ACC112 (cell line): ENCODE data around the gene C22orf23.
"Not testable (repeated sequence)": the region's sequence is repeated elsewhere in the genome, so short reads cannot be mapped to it uniquely, and the experiment has no call there.

ENCODE experiments used
- H2AFZ ChIP-seq: fragments of 200-600 bp; sonication (generic); one replicate; pipeline ENCODE4 v1.6.0; 2017; ENCODE audit warnings: antibody characterized with exemption, low read length; ENCODE audit not compliant: unreplicated experiment
- H3K27ac ChIP-seq: fragments of 200-600 bp; sonication (generic); 2 replicates; pipeline ENCODE4 v1.5.1; 2014; ENCODE audit warnings: low read depth, mild to moderate bottlenecking, antibody characterized with exemption, low read length, moderate library complexity
- H3K27me3 ChIP-seq: fragments of 200-600 bp; sonication (generic); 2 replicates; pipeline ENCODE4 v1.6.1; 2014; ENCODE audit warnings: mild to moderate bottlenecking, antibody characterized with exemption, low read length, moderate library complexity, mixed read lengths; ENCODE audit not compliant: insufficient read depth
- H3K36me3 ChIP-seq: fragments of 200-600 bp; sonication (generic); 2 replicates; pipeline ENCODE4 v1.6.1; 2016; ENCODE audit warnings: mild to moderate bottlenecking, antibody characterized with exemption, low read length, moderate library complexity, mixed read lengths; ENCODE audit not compliant: insufficient read depth
- H3K4me1 ChIP-seq: fragments of 200-600 bp; sonication (generic); one replicate; pipeline ENCODE4 v1.6.1; 2016; ENCODE audit warnings: low read length, mixed read lengths; ENCODE audit not compliant: insufficient read depth, unreplicated experiment, control insufficient read depth
- H3K4me3 ChIP-seq: fragments of 200-600 bp; sonication (generic); 2 replicates; pipeline ENCODE4 v1.5.1; 2014; ENCODE audit warnings: mild to moderate bottlenecking, low read depth, low read length
- H3K79me2 ChIP-seq: fragments of 200-600 bp; sonication (generic); one replicate; pipeline ENCODE4 v1.6.0; 2016; ENCODE audit warnings: low read length; ENCODE audit not compliant: control insufficient read depth, unreplicated experiment, insufficient read depth

The C22orf23 gene

DNA sequence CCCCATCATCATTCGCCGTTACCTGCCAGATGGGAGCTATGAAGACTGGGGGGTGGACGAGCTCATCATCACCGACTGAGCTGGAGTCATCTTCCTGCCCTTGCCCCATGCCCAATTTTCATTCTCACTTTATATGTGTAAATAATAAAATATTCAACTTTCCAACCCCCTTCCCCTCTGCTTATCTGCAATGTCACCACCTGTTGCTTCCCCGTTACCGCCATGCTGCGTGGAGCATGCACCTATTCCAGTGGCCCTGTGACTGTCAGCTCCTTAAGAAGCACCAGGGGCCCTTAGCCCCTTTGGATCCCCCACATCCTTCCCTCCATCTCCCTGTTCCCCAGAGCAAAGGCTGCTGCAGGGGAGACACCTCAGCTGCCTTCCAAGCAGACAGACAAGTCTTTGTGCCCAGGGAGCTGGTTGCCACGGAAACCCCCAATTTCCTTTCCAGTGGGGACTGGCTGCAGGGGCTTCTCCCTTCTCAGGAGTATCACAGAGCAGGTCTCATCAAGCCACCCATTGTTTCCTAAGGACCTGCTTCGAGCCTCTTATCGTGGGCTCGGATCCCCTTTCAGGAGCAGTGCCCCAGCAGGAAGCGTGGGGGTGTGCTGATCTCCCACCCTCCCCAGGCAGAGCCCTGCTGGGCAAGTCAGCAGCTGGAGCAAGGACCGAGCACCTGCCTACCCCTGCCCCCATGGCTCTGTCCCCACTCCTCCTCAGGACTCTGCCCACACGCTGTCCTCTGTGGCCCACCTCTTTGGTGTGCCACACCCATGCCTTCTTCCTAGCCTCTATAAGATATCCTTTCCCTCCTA is 14.4 kb upstream of the C22orf23 start:
- Histone ChIP-seq H2AFZ (no peak overlapping the region), H3K79me2 (no peaks in the 10 kb centered on the region), H3K36me3 (no peaks in the 10 kb centered on the region), H3K27ac (no peak overlapping the region), H3K27me3 (no peaks in the 10 kb centered on the region), H3K4me3 (no peak overlapping the region), H3K4me1 (peaks cover 6% of the 10 kb centered on the region)

DNA sequence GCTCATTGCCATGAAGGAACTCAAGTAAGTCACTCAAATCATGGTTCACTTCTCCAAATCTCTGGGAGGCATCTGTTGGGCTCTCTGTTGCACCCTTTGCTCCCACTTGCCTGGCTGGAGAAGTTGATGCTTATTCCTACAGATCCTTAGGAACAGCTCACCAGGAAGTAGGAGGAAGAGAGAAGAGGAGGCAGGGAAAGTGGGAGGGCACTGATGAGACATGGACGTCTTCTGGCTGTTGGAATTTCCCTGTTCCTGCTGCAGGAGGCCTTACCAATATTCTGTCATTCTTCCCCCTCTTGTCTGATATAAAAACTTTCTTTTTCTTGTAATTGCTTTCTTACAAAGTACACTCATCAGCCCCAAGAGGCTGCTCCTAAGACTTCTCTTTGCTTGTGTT is 13.7 kb upstream of the C22orf23 start:
- Histone ChIP-seq H3K4me3 (no peak overlapping the region), H3K27ac (no peak overlapping the region), H3K4me1 (peaks cover 6% of the 10 kb centered on the region), H3K79me2 (no peaks in the 10 kb centered on the region), H3K36me3 (no peaks in the 10 kb centered on the region), H3K27me3 (no peaks in the 10 kb centered on the region), H2AFZ (no peak overlapping the region)

DNA sequence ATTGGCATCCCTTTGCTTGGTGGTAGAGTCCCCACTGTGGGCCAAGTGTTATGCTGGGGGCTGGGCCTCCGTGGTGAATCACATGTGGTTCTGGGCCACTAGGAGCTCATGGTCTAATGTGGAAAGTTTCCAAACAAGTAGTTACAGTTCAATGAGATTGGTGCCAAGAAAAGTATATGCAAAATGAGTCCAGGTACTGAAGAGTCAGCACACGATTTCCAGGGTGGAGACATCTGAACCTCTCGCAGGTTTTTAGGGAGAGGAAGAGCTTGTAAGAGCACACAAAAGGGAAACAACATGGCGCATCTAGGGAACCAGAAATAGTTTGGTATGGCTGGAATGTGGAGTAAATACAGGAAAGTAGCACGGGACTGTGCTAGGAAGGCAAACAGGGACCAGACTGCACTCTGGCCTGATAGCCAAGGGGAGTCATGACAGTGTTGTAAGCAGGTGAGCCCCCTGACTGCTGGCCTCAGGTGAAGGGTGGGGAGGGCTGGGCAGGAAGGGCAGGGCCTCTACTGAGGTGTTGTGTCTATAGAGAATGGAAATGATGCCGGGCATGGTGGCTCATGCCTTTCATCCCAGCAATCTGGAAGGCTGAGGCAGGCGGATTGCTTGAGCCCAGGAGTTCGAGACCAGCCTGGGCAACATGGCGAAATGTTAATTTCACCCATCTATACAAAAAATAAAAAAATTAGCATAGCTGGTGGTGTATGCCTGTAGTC is 12.7 kb upstream of the C22orf23 start:
- no peaks in the 10 kb centered on the region for H3K79me2 ChIP-seq
- H2AFZ ChIP-seq: no peak overlapping the region
- no peak overlapping the region for H3K27ac ChIP-seq
- H3K27me3 ChIP-seq: no peaks in the 10 kb centered on the region
- H3K36me3 ChIP-seq: no peaks in the 10 kb centered on the region
- no peak overlapping the region for H3K4me3 ChIP-seq
- peaks cover 6% of the 10 kb centered on the region for H3K4me1 ChIP-seq

GRCh38 chr22:37961062-37961461 is 7.7 kb upstream of the C22orf23 start:
- Histone ChIP-seq H3K4me1 (peaks cover 5% of the 10 kb centered on the region), H3K79me2 (peaks cover 3% of the 10 kb centered on the region), H3K4me3 (no peak overlapping the region), H3K27ac (no peak overlapping the region), H3K27me3 (no peaks in the 10 kb centered on the region), H3K36me3 (peaks cover 11% of the 10 kb centered on the region; the same call in 1 of the 2 replicates), H2AFZ (no peak overlapping the region)

GRCh38 chr22:37959231-37959825 is 5.9 kb upstream of the C22orf23 start:
- no peak overlapping the region for H3K4me3 ChIP-seq
- H3K36me3 ChIP-seq: peaks cover 11% of the 10 kb centered on the region; the same call in 1 of the 2 replicates
- H3K27me3 ChIP-seq: no peaks in the 10 kb centered on the region
- H3K27ac ChIP-seq: no peak overlapping the region
- H2AFZ ChIP-seq: no peak overlapping the region
- peaks cover 9% of the 10 kb centered on the region for H3K79me2 ChIP-seq
- H3K4me1 ChIP-seq: peaks cover 5% of the 10 kb centered on the region

GRCh38 chr22:37957232-37957631 is 3.8 kb upstream of the C22orf23 start:
- H3K27ac ChIP-seq: no peak overlapping the region
- H2AFZ ChIP-seq: no peak overlapping the region
- H3K79me2 ChIP-seq: peaks cover 17% of the 10 kb centered on the region

GRCh38 chr22:37955825-37956397 is 2.5 kb upstream of the C22orf23 start:
- H3K27me3 ChIP-seq, H3K4me3 ChIP-seq: not testable (repeated sequence)

More at GRCh38 chr22:37957232-37957631, 3.8 kb upstream of the C22orf23 start:
- H3K27me3 ChIP-seq: no peaks in the 10 kb centered on the region
- peaks cover 11% of the 10 kb centered on the region; the same call in 1 of the 2 replicates for H3K36me3 ChIP-seq
- H3K4me3 ChIP-seq: no peak overlapping the region
- peaks cover 5% of the 10 kb centered on the region for H3K4me1 ChIP-seq

GRCh38 chr22:37954686-37955085 is 1.3 kb upstream of the C22orf23 start:
- Histone ChIP-seq H3K4me1 (peaks cover 5% of the 10 kb centered on the region), H3K27me3 (no peaks in the 10 kb centered on the region), H3K36me3 (peaks cover 11% of the 10 kb centered on the region; the same call in 1 of the 2 replicates), H3K27ac (no peak overlapping the region), H3K4me3 (peak overlapping the region; percentile 85), H2AFZ (no peak overlapping the region), H3K79me2 (peaks cover 17% of the 10 kb centered on the region)

More at GRCh38 chr22:37955825-37956397, 2.5 kb upstream of the C22orf23 start:
- H3K4me1 ChIP-seq, H2AFZ ChIP-seq, H3K27ac ChIP-seq: not testable (repeated sequence)
- Histone ChIP-seq H3K79me2 (peaks cover 17% of the 10 kb centered on the region), H3K36me3 (peaks cover 11% of the 10 kb centered on the region; the same call in 1 of the 2 replicates)

- Histone ChIP-seq H3K79me2 (peaks cover 17% of the 10 kb centered on the region), H3K4me1 (peaks cover 5% of the 10 kb centered on the region), H3K27me3 (no peaks in the 10 kb centered on the region), H3K4me3 (peak overlapping the region; percentile 85), H3K27ac (0 out of 2 replicates have a peak overlapping the region, but pooled peaks have one; percentile 10), H2AFZ (peak overlapping the region; percentile 64), H3K36me3 (no peaks in the 10 kb centered on the region)
These were observed 352 bp downstream of the C22orf23 start for GRCh38 chr22:37953062-37953436.

- not testable (repeated sequence) for H3K4me1 ChIP-seq
These were observed 772 bp downstream of the C22orf23 start for GRCh38 chr22:37952629-37953028.

More at GRCh38 chr22:37952629-37953028, 772 bp downstream of the C22orf23 start:
- H3K36me3 ChIP-seq, H3K27ac ChIP-seq, H3K27me3 ChIP-seq: not testable (repeated sequence)
- Histone ChIP-seq H3K4me3 (peak overlapping the region; percentile 85), H3K79me2 (peaks cover 17% of the 10 kb centered on the region), H2AFZ (peak overlapping the region; percentile 64)
